ENCODE data around the gene PDXDC1.
"Not testable (repeated sequence)": the region's sequence is repeated elsewhere in the genome, so short reads cannot be mapped to it uniquely, and the experiment has no call there.

PDXDC1 gene

GRCh38 chr16:15166177-15166576, 191.4 kb downstream of the PDXDC1 start:
- not testable (repeated sequence) for DNase-seq

DNA sequence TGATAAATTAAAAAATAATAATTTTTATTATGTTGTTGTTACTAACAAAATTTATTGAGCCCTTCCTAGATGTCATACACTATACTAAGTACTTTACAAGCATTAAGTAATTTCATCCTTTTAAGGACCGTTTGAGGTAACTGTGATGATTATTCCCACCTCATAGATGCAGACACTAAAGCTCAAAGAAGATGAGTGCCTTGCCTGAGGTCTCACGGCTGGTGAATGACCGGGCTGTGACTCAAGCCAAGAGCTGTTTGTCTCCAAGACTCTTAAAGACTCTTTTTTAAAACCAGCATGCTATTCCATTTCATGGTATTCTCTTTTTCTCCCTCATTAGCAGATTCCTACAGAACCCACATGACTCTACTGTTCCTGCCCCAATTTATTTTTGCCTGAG, 193.5 kb downstream of the PDXDC1 start:
- not testable (repeated sequence) for DNase-seq

- DNase-seq, result not testable (repeated sequence)
These were observed 194.3 kb downstream of the PDXDC1 start for GRCh38 chr16:15168953-15169652.

DNA sequence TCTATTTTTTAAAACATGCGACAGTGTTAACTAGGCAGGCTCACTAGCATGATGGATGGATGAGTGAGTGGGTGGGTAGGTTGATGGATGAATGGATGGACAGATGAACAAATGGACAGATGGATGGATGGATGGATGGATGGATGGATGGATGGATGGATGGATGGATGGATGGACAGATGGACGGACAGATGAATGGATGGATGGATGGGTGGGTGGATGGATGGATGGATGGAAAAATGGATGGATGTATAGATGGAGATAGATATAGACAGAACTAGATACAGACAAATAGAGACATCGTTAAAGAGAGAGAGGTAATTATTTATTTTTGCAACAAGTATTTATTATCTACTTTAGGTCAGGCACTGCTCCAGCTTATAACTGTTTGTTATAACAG, 205.1 kb downstream of the PDXDC1 start:
- DNase-seq, result not testable (repeated sequence)

DNA sequence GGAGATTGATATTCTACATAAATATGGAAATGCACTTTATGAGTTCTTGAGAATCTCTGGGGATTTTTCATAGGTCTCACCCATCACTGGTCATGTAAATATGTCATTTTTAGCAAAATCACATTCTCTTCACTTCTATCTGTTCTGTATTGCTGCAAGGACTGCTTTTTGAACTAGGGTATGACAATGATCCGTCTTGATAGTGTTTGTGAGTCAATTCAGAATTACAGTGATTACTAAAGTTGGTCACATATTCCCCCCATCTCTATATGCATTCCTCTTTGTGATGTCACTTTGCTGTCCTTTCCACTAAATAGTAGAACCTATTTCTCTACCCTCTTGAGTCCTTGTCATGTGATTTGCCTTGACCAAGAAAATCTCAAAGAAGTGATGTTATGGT, 206.1 kb downstream of the PDXDC1 start:
- DNase-seq, result not testable (repeated sequence)

DNA sequence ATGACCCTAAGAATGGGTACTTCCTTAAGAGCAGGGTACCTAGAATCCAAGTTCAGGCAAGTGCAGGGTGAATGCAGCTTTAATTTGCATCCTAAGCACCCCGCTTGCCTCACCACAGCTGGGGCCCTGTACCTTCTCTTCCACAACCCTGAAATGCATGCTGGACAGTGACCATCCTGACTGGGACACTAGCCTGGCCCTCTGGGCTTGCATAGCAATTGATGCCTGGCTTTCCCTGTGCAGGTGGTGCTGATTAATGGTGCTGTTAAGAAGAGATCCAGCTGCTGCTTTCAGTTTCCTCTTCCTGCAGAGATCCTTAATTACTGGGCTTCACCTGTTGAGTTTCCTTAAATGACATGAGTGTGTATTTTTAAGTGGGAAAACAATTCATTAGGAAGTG, 209.2 kb downstream of the PDXDC1 start:
- DNase-seq, result not testable (repeated sequence)

Data from T-helper 1 cell (primary cell).